Heart right ventricle (tissue), 16 donors: ENCODE results near the gene EEPD1. TPM values are rescaled to one million over a fixed set of nuclear protein-coding genes. Genes with fewer than 3 reads are reported as not detected.

Source experiments
- ATAC-seq, 8 donors: fragments of 200-7000 bp; cut with Tn5 transposase; one replicate each; pipeline ENCODE4 v1.9.1; 2020; ENCODE audit warnings: mild to moderate bottlenecking in 8 of 8, moderate library complexity in 8 of 8, moderate number of reproducible peaks in 1 of 8
- DNase-seq, 2 donors: peaks; one replicate each; pipeline ENCODE4 v3.0.0-alpha.2; 2020
- H3K27ac ChIP-seq, 10 donors: fragments of 200-600 bp; sonication (generic) in 2 of 10; one replicate each; pipeline versions ENCODE4 v1.5.0 to v1.8.0; 2020 to 2022; ENCODE audit warnings: mild to moderate bottlenecking in 3 of 10
- H3K27me3 ChIP-seq, 7 donors: fragments of 200-600 bp; one replicate each; pipeline ENCODE4 v1.8.0; 2021 to 2022; ENCODE audit warnings: mild to moderate bottlenecking in 2 of 7
- H3K36me3 ChIP-seq, 9 donors: fragments of 200-600 bp; sonication (generic) in 1 of 9; one replicate each; pipeline versions ENCODE4 v1.5.0 to v1.8.0; 2020 to 2022; ENCODE audit warnings: mild to moderate bottlenecking in 2 of 9
- H3K4me1 ChIP-seq, 9 donors: fragments of 200-600 bp; sonication (generic) in 1 of 9; one replicate each; pipeline versions ENCODE4 v1.5.0 to v1.8.0; 2020 to 2022; ENCODE audit warnings: mild to moderate bottlenecking in 4 of 9
- H3K4me3 ChIP-seq, 10 donors: fragments of 200-600 bp; sonication (generic) in 2 of 10; one replicate each; pipeline versions ENCODE4 v1.5.0 to v1.8.0; 2020 to 2022; ENCODE audit warnings: mild to moderate bottlenecking in 7 of 10, moderate library complexity in 2 of 10
- H3K9me3 ChIP-seq, 11 donors: fragments of 200-600 bp in 10 of 11; sonication (generic) in 2 of 11; one replicate each; pipeline versions ENCODE4 v1.5.0 to v1.8.0; 2013 to 2022; ENCODE audit warnings: mild to moderate bottlenecking in 2 of 11, control low read depth in 1 of 11, moderate library complexity in 1 of 11
- WGBS, 2 donors: extraction: QIAGEN DNeasy Blood & Tissue Kit; methylation state at CpG; one replicate each; pipeline ENCODE4 v1.1.7; 2013; ENCODE audit warnings: inconsistent platforms in 1 of 2; 5-methylcytosine and 5-hydroxymethylcytosine counted together
- intact Hi-C, 10 donors: fragments of 100-400 bp; cut with DNase I; formaldehyde crosslinking; loops; one replicate each; pipeline versions ENCODE4 v1.11.1 to v1.14.2; 2022
- polyA plus RNA-seq, 2 donors: library from polyadenylated mRNA; stranded (reverse); fragments of 200-250 nt; gene quantifications; one replicate each; pipeline ENCODE4 v1.2.3, GENCODE V29; 2013
- total RNA-seq, 10 donors: library from RNA; stranded (reverse); fragmentation: NEBNext Ultra II Directional in 3 of 10; extraction: Animal tissue kit (Norgen Biotek cat#: 25700) in 3 of 10; gene quantifications; one replicate each; pipeline versions ENCODE4 v1.2.1 to v1.2.4, GENCODE V29; 2021 to 2023
- TF ChIP-seq, protein P1 (sequence below), 9 donors: fragments of 200-600 bp; sonication (generic) in 2 of 9; IDR thresholded peaks; one replicate each; pipeline versions ENCODE4 v1.5.0 to v1.8.0; 2021 to 2022; ENCODE audit warnings: antibody characterized with exemption in 9 of 9, mild to moderate bottlenecking in 5 of 9, moderate library complexity in 1 of 9
- donor health status: Arrhythmogenic right ventricular cardiomyopathy.
- donor health status: ischemic (EF 13 %, LVEDD 7.1; RV severe dilation, severe dysfunction).
- donor health status: healthy with polysubstance abuse.
- donor health status: DM: no; HTN: yes; CAD: no.
- donor health status: DM: no; HTN: no; CAD: no.
- donor health status: ischemic (EF 25% LVEDD 6.9; RV normal size, moderate dysfunction).
- donor health status: ischemic (EF 25% LVEDD 5.7; RV mildly dilated, moderate dysfunction).
- donor health status: healthy.
- donor health status: DM: yes; HTN: yes; CAD: no.
- donor health status: Ischemic cardiomyopathy.
- donor health status: ischemic (EF 35%, LVEDD 5.7; RV mildly dilated, moderate dysfunction).
- donor health status: nonischemic (EF 11% LVEDD 7.7; RV severe dilation, severe dysfunction).
- donor health status: DM: yes; HTN: yes; CAD: no.
- donor health status: PGD.
- donor health status: ischemic (EF 29% LVEDD 5.4; RV normal size, mild dysfunction).
- donor health status: nonischemic (EF 23%, LVEDD 6.1; RV moderate dilation, normal function).

The EEPD1 gene
- total and polyA plus RNA-seq, 12 donors: 6.1 to 15.2 (median 8.4) TPM

DNA sequence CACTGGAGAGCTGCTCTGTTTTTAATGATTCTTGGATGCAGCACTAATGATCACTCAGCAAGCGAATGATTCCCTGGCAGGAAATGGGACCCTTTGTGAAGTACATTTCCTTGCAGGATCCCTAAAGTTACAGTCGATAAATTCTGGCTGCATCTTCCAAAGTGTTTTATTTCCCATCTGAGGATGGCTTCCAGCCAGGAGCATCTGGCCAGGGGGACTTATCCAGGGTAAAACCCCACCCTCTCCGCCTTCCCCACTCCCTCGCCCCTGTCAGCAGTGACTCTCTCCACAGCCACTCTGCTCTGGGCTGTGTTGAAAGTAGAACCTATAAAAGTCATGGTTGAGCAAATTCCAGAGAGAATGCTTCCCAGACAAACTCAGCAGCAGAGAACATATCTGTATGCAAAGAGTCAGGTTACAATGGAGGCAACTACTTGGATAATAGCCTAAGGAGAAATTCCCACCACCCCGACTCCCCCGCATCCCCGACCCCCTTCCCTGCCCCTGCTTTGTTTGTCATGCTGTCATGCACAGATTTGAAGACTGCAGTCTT is 125.6 kb downstream of the EEPD1 start:
- Histone ChIP-seq H3K36me3 (peaks cover 0 to 7% (median 0%) of the 10 kb centered on the region in 9 donors), H3K27me3 (no peaks in the 10 kb centered on the region), H3K27ac (peak overlapping the region in 3 of 10 donors; percentile 26 to 79 (median 72)), H3K4me3 (no peak overlapping the region), H3K4me1 (peaks cover 2 to 98% (median 80%) of the 10 kb centered on the region in 9 donors), H3K9me3 (no peaks in the 10 kb centered on the region)
- WGBS, 2 donors: 53% methylated on average over 7 of the region's 7 CpGs
- intact Hi-C loops: loop anchor here in 3 of 10 donors (5.0 to 10.0 kb wide), 3 partner anchors 54 to 121 kb away; no protein-coding TSS in a partner anchor
- DNase-seq: no peak
- TF ChIP-seq, protein P1, sequence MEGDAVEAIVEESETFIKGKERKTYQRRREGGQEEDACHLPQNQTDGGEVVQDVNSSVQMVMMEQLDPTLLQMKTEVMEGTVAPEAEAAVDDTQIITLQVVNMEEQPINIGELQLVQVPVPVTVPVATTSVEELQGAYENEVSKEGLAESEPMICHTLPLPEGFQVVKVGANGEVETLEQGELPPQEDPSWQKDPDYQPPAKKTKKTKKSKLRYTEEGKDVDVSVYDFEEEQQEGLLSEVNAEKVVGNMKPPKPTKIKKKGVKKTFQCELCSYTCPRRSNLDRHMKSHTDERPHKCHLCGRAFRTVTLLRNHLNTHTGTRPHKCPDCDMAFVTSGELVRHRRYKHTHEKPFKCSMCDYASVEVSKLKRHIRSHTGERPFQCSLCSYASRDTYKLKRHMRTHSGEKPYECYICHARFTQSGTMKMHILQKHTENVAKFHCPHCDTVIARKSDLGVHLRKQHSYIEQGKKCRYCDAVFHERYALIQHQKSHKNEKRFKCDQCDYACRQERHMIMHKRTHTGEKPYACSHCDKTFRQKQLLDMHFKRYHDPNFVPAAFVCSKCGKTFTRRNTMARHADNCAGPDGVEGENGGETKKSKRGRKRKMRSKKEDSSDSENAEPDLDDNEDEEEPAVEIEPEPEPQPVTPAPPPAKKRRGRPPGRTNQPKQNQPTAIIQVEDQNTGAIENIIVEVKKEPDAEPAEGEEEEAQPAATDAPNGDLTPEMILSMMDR (IDR thresholded peaks at IDR 0.05): no peak
- no peak for ATAC-seq

DNA sequence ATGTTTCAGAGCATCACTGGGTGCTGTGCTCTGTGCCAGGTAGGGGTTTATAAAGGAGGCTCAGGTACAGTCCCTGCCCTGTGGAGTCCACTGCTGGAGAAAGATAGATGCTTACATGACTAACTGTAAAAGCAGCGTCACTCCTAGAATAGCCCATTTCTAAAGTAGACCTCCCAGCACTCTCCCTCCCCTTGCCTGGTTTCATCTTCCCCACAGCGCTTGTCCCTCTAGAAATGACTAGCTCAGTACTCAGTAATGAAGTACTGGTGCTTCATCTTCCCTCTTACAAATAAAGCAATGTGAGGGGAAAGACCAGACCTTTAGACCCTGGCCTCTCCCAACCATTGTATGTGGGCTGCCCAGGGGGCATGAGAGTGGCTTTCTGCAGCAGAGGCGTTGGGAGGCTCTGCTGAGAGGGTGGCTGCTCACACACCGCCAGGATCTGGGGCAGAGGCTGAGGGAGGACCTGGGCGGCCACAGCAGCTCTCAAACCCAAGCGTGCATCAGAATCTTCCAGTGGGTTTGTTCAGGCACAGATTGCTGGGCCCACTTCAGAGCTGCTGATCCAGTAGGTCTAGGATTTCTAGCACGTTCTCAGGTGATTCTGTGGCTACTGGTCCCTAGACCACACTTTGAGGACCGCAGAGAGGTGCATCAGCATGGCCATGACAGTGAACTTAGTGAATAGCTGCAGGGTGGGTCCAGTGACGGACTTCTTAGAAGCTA is 126.3 kb downstream of the EEPD1 start:
- no peak for DNase-seq
- H3K27me3 ChIP-seq: no peaks in the 10 kb centered on the region
- no peak for ATAC-seq
- H3K4me3 ChIP-seq: no peak overlapping the region
- H3K4me1 ChIP-seq: peaks cover 2 to 96% (median 76%) of the 10 kb centered on the region in 9 donors
- intact Hi-C loops: loop anchor here in 3 of 10 donors (5.0 to 10.0 kb wide), 3 partner anchors 55 to 122 kb away; no protein-coding TSS in a partner anchor
- TF ChIP-seq, protein P1 (IDR thresholded peaks at IDR 0.05): no peak
- 94% methylated on average over 9 of the region's 9 CpGs for WGBS, 2 donors
- peak overlapping the region in 2 of 10 donors; percentile 65 to 79 for H3K27ac ChIP-seq
- no peaks in the 10 kb centered on the region for H3K9me3 ChIP-seq
- peaks cover 0 to 7% (median 0%) of the 10 kb centered on the region in 9 donors for H3K36me3 ChIP-seq

DNA sequence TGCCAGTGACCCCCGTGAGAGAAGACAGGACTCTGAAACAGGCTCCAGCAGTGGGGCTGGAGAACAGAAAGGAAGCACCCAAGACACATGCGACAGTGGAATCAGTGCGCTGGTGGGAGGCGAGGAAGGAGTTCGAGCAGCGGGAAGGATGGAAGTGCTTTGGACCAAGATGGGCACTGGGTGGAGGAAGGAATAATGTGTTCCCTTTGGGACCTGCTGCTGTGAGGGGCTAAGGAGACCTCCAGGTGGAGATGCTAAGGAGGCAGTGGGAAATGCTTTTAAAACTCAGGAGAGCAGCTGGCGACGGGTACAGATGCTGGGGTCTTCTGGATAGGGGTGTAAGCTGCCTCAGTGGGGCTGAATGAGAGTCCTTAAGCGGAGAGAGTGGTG is 126.9 kb downstream of the EEPD1 start:
- H3K4me1 ChIP-seq: peaks cover 2 to 96% (median 73%) of the 10 kb centered on the region in 9 donors
- no peak for ATAC-seq

More for the DNA sequence above, 126.9 kb downstream of the EEPD1 start:
- peaks cover 0 to 7% (median 0%) of the 10 kb centered on the region in 9 donors for H3K36me3 ChIP-seq
- H3K9me3 ChIP-seq: no peaks in the 10 kb centered on the region
- WGBS, 2 donors: 94 to 95% methylated on average over 9 of the region's 9 CpGs
- intact Hi-C loops: loop anchor here in 9 of 10 donors (2.0 to 10.0 kb wide), 7 partner anchors 53 to 128 kb away; partner anchors contain the start of gene EEPD1 (in 3 of the 9)
- peak overlapping the region in 3 of 10 donors; percentile 50 to 79 (median 65) for H3K27ac ChIP-seq
- H3K4me3 ChIP-seq: no peak overlapping the region
- TF ChIP-seq, protein P1 (IDR thresholded peaks at IDR 0.05): no peak
- no peaks in the 10 kb centered on the region for H3K27me3 ChIP-seq
- DNase-seq: no peak
